H1 (cell line): ENCODE measurements around the gene ACTR5. TPM values are rescaled to one million over a fixed set of nuclear protein-coding genes. Genes with fewer than 3 reads are reported as not detected.

Experiments used
- EP300 ChIP-seq, 2 experiments: IDR thresholded peaks; 1 replicate in 1 of 2; 2 replicates in 1 of 2; pipeline ENCODE4 v1.6.1; 2011 to 2012; ENCODE audit warnings: low read depth in 2 of 2, low read length in 2 of 2, mild to moderate bottlenecking in 2 of 2, borderline replicate concordance in 1 of 2, inconsistent platforms in 1 of 2, moderate library complexity in 1 of 2
- KDM4A ChIP-seq: IDR thresholded peaks from one replicate; pipeline ENCODE4 v1.7.1; 2012; ENCODE audit warnings: low read depth, mild to moderate bottlenecking, moderate library complexity, low read length, inconsistent platforms; ENCODE audit not compliant: severe bottlenecking
- POU5F1 ChIP-seq: IDR thresholded peaks from 2 replicates; pipeline ENCODE4 v1.6.1; 2011; ENCODE audit warnings: low read depth, mild to moderate bottlenecking, low read length, moderate library complexity
- RXRA ChIP-seq: IDR thresholded peaks from 2 replicates; pipeline ENCODE4 v1.6.1; 2011; ENCODE audit warnings: low read depth, mild to moderate bottlenecking, low read length, moderate library complexity; ENCODE audit not compliant: insufficient read depth
- TAF1 ChIP-seq: IDR thresholded peaks from 2 replicates; pipeline ENCODE4 v1.6.1; 2011; ENCODE audit warnings: mild to moderate bottlenecking, low read depth, low read length
- TBP ChIP-seq: IDR thresholded peaks from 2 replicates; pipeline ENCODE4 v1.6.1; 2011; ENCODE audit warnings: low read depth, low read length, improper control_type of control experiment
- polyA plus RNA-seq, 7 experiments: library from polyadenylated mRNA; depleted of rRNA in 3 of 7; stranded (reverse) in 5 of 7; unstranded in 2 of 7; fragments of >200 nt in 5 of 7; fragments of 200-250 nt in 2 of 7; gene quantifications; 1 replicate in 5 of 7; 2 replicates in 1 of 7; 4 replicates in 1 of 7; pipeline versions ENCODE4 v1.2.1 to v1.2.3, GENCODE V29; 2011 to 2013; ENCODE audit warnings: missing spikeins in 2 of 7, mixed read lengths in 2 of 7
- total RNA-seq: library from RNA; stranded (reverse); fragmentation: NEBNext Ultra II Directional; extraction: Animal tissue kit (Norgen Biotek cat#: 25700); gene quantifications from 2 replicates; pipeline ENCODE4 v1.2.1, GENCODE V29; 2021

Gene ACTR5
- total and polyA plus RNA-seq, 2 of the 8 experiments (the other 6 are each of a cell fraction or from before 2014, with no cell fraction given): 10.4 to 14.4 TPM

GRCh38 chr20:38805958-38806854 lies 57.9 kb downstream of the ACTR5 start (continued):
- TF ChIP-seq TAF1: 0 out of 2 replicates have a peak, but pooled peaks have one; percentile 8
- TF ChIP-seq POU5F1: no peak
- TF ChIP-seq EP300 (IDR thresholded peaks at IDR 0.05; ENCODE audit: borderline replicate concordance in 1 of 2, low read depth in 2 of 2, low read length in 2 of 2): no peak
- TF ChIP-seq KDM4A: peak; percentile 58
- TF ChIP-seq TBP: 0 out of 2 replicates have a peak, but pooled peaks have one; percentile 22
- TF ChIP-seq RXRA: no peak
